GM18526 (cell line): ENCODE measurements around the gene KEL.

Experiments used
- POLR2A ChIP-seq: IDR thresholded peaks from 3 replicates; pipeline ENCODE4 v1.6.1; 2011; ENCODE audit not compliant: insufficient read length; ENCODE audit errors: extremely low read depth

Gene KEL

DNA sequence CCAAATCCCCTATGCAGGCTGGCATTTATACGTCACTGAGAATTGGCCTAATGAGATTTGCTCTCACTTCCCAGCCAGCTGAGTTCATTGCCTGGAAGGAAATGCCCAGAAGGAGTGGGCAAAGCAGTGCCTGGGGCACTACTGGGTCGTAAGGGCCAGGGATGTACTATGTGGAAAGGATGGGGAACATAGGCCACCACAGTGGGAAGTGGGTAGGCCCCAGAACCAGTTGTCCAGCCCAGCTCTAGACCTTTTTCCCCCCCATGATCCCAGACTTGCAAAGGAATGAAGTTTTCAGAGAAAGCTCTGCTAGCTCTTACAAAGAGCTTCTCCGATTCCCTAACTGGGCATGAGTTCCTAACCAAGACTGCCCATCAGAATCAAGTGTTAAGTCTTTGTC is 42.5 kb downstream of the KEL start:
- TF ChIP-seq POLR2A = no peak

DNA sequence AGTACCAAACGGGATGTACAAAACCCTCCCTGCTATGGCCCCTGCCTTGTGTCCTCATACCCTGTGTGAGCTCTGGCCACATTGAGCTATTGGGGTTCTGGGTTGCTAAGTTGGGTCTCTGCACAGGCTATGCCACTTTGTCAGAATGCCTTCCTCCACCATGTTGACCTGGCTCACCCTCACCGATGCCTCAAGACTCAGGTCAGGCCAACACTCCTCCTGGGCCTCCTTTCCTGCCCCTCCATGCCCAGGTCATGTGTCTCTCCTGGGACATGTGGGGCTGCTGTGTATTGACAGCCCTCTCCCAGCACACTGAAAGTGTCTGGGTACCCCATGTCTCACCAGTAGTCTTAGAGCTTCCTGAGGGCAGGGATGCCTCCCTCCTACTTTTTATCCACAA is 43.3 kb downstream of the KEL start:
- TF ChIP-seq POLR2A = no peak

DNA sequence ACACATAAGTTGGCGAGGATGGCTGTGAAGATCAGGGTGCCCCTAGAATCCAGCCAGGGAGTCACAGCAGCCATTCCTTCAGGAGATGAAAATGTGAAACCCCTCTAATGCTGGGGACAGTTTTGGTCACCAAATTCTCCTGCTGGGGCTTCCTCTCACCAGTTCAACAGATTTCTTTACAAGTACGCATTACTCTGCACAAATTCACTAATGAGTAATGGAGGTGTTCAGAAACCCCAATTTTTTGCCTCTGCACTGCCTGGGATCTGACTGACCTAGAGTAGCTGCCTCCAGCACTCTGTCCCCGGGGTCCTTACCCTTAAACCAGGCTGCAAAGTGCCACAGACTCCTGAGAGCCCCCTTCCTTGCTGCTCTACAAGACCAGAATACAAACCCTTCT is 44.7 kb downstream of the KEL start:
- TF ChIP-seq POLR2A = no peak

DNA sequence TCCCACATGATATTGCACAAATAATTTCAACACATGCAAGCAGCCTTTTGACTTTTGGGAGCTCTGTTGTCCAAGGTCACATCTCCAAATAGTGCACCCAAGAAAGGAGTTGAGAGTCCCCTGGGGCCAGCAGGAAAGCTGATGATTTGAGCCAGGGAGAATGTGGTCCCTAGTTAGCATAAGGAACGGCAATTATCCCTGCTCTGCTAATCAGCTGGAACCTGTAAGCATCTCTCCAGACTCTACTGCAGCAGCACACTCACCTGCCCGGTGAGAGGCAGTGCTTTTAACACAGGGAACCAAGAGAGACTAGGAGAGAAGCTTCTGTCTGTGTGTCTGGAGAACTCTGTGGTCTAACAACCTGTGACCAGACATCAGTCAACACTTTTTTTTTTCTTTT is 45.7 kb downstream of the KEL start:
- no peak for TF ChIP-seq POLR2A

DNA sequence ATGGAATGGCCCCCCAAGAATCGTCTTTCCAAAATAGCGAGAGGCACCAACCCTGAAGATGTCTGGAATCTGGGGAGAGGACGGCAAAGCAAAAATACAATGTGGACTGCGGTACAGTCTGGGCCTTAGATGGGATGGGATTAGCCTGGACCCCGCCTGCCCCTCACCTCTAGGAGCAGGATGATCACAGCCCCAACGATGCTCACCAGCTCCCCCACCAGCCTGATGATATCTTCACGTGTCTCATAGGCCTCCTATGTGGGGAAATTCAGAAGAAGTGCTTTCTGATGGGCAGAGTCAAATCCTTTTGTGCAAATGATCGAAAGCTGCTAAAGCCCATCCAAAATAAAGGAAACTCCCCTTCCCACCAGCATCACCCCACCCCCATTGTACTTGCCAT is 46.8 kb downstream of the KEL start:
- TF ChIP-seq POLR2A = no peak

DNA sequence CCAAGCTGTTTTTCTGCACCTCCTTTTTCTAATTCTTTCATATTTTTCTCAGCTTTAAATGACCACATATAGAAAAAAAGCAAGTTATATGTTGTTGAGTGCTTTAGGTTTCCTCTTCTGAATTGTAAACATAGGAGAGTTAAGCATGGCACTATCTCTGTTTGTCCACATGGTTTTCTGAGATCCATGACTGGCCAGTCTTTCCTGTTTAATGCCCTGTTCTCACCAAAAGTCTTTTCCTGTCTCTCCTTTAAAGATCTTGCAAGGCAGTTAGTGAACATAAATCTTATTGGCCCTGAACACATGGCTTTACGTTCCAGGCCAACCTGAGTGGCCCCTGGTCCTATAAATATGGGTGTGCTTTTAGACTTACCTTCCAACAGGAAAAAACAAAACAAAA is 48.0 kb downstream of the KEL start:
- TF ChIP-seq POLR2A = no peak

DNA sequence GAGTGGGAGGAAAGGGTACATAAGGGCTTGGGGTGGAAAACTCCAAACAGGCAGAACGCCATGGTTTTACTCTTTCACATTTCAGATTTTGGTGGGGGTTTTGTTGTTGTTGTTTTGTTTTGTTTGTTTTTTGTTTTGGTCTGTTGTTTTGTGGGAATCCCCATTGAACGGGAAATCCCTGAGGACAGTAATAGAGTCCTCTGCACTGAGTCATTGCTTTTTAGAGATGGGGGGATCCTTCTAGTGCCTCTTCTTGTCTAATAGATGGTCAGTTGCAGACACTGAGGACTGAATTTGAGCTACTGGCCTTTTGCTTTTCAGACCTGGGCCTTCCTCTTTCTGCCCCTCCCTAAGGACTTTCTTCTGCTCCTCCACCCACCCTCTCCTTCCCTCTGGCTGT is 48.6 kb downstream of the KEL start:
- no peak for TF ChIP-seq POLR2A

DNA sequence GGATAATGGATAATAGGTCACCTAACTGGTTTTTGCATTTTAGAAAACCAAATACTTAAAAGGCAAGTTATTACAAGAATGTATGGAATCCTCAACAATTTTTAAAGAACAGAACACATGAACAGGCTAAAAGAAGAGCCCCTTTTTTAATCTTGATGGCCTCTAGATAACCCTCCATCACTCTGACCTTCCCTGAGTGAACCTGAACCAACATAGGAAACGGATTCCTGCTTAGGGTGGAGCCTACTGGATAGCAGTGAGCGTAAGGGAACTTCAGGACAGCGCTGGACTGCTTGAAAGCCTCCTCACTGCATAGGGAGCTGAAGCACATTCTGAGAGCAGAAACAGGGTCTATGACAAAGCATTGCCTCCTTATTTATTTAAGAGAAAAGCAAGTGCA is 49.1 kb downstream of the KEL start:
- TF ChIP-seq POLR2A = no peak

DNA sequence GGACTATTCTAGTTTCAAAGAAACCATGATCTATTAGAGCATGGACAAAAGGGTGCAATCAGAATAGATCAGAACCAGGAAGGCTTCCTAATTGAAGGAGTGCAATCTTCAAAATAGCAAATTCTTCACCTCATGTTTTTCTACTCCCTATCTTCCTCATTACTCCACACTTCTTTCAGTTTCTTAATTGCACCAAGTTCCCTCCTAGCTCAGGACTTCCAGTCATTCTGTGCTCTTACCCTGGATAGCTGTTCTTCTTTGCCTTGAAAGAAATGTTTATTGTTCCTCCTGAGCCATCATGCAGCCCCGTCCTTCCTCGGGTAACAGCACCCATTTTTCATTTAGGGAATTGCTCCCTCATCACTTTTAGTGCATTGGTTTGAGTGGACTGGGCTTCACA is 51.7 kb downstream of the KEL start:
- no peak for TF ChIP-seq POLR2A

DNA sequence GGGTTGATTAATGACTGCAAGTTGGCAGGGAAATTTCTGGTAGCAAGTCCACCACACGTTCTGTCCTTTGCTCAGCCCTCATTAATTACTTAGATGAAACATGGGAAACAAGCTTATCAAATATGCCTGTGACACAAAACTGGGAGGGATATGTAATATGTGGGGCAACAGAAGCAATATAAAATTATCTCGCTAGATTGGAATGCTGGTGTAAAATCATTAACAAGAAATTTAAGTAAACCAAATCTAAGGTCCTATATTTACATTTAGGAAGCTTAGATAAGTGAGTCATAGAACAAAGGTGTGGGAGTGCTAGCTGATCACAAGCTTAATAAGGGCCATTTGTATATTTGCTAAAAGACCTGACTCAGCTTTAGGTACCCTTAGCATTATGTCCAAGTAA is 52.1 kb downstream of the KEL start:
- no peak for TF ChIP-seq POLR2A

DNA sequence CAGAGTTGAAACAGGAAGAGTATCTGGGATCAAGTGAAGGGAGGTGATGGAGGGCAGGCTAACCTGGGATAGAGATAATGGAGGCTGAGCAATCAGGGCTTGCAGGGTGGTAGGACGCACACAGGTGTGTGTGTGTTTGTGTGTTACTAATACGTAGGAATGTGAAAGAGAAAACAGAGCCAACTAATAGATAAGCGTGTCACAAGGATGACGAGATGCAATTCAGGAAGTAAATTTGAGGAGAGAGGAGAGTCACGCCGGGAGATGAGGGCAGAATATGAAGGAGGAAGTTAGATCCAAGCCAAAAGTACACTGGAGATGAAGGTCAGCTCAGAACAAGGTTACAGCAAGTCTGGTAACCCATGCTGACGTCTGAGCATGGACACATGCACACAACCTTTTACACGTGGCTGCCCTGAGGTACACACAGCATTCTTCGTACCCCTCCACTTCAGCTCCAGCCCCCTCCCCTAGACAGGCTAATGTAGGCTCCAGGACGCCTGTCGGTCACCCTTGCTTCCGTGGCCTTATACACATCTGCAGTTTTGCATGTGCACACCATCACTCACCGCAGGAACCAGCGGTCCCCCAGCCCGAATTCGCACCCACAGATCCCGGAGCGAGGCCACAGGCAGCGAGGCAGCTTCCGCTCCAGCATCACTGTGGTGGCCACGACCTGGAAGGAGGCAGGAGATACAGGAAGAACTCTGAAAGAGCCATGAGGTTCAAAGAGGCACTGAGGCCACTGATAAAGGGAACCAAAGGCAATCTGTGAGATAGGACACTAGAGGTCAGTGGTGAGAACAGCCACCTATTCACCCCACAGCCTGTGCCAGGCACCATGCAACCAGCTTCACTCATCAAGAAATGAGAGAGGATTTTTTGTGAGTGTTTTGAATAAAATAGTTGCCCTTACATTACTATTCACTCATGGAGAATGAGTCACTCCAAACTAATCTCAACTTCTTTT is 53.0 kb downstream of the KEL start:
- no peak for TF ChIP-seq POLR2A

DNA sequence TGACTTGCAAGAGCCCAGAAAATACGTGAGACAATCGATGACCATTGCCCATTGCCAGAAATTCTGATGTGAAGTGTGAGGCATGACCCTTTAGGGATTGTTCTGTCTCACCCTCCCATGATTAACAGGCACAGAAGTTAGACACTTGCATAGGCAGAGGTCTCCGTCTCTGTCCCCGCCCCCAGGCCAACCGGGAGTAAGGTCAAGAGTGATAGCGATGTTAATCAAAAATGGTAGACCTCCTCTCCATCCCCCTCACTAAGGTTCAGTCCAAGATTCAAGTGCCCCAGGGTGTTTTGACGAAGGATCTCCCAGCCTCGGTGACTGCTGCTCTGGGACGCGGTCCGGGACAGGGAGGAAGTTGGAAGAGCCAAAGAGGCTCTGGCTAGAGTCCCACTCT is 53.9 kb downstream of the KEL start:
- no peak for TF ChIP-seq POLR2A

DNA sequence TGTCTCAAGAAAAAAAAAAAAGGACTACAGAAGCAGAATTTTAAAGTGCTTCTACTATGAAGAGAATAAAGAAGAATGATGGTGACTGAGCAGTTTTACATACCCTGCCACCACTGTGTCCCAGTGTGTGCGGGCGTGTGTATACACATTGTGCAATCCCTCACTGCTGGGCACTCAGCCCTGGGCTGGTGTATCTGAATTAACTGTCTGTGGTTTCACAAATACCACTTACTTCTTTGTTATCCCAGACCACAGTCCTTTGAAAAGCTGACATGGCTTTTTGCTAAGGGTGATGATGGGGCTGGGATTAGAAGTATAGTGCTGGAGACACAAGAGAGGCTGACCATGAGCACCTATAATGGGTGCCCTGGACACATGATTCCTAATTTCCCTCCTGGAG is 55.5 kb downstream of the KEL start:
- TF ChIP-seq POLR2A = no peak

DNA sequence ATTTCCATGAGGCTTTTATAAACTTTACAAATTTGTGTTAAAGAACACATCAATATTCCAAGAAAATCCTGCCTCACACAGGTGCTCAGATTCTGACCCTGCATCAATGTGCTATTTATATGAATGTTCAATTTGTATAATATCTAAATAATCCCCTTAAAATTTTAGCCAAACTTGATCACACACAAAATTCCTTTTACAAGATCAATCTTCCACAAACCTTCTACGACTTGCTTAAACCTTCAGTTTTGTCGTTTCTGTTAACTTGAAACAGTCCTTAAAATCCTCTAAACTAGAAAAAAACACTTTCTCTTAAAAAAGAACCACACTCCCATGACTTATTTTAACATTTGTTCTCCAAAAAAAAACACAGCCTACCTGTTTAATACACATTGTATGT is 56.4 kb downstream of the KEL start:
- TF ChIP-seq POLR2A = no peak

DNA sequence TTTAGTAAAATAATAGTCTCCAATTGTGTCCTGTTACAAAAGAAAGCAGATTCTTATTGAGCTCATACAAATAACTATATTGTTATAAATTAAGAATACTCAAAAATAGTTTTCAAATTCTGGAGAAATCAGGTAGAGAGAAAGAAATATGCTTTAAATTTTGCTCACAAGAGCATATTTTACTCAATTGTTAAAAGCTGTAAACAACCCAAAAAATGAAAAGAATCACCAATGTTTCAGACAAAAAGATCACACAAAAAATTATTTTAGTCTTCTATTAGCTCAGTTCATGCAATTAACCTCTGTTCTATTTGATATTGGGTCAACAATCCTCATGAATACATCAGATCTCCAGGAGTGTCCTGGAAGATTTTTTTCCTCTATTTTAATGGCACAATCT is 58.0 kb downstream of the KEL start:
- TF ChIP-seq POLR2A = no peak

DNA sequence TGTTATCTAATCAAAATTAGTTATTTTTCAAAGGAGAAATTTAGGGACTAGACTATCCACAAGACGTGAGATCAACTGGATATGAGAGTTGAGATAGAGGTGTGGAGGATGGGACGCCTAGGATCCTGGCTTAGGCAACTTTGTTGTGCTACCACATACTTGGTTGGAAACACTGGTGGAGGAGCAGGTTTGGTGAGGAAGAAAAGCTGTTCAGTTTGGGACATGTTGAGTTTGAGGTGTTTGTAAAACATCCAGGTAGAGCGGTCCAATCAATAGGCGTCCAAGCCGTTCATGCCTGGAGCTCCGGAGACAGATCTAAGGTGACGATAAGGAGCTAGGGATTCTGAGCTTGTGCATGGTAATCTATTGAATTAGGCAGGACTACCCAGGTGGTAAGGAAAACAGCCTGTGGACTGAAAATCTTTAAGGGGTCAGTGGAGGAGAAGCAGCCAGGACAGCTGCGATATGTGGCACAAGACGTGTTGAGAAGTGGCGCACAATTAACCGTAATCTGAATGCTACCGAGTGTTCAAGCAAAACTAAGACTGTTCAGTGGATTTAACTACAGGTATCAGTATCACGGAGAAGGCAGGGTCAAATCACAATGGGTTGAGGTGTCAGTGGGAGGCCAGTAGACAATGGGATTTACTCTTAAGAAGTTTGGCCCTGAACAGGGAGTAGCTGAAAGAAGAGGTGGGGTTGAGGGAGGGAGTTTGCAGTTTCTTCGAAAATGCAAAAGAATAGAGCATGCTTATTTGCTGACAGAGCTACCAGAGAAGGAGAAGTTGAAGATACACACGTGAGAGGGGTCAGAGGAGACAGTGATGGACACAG is 60.5 kb downstream of the KEL start:
- TF ChIP-seq POLR2A = no peak

DNA sequence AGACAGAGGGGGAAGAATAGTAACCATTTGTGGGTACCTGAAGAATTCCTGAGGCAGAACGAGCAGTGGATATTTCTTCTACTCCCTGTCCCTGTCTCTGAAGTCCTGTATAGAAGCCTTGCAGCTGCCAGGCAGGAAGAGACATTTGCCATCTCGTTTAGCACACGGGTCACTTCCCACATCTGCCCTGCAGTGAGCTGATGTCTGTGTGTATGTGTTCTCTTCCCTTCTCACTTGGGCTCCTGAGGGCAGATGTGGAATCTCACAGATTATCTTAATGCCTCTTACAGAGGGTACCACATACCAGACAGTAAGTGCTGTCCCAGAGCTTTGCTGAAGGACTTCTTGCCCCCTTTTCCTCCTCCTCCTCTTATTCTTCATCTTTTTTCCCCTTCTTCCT is 62.5 kb downstream of the KEL start:
- no peak for TF ChIP-seq POLR2A
